Measurements from ENCODE around the gene MAP3K21.

DNA sequence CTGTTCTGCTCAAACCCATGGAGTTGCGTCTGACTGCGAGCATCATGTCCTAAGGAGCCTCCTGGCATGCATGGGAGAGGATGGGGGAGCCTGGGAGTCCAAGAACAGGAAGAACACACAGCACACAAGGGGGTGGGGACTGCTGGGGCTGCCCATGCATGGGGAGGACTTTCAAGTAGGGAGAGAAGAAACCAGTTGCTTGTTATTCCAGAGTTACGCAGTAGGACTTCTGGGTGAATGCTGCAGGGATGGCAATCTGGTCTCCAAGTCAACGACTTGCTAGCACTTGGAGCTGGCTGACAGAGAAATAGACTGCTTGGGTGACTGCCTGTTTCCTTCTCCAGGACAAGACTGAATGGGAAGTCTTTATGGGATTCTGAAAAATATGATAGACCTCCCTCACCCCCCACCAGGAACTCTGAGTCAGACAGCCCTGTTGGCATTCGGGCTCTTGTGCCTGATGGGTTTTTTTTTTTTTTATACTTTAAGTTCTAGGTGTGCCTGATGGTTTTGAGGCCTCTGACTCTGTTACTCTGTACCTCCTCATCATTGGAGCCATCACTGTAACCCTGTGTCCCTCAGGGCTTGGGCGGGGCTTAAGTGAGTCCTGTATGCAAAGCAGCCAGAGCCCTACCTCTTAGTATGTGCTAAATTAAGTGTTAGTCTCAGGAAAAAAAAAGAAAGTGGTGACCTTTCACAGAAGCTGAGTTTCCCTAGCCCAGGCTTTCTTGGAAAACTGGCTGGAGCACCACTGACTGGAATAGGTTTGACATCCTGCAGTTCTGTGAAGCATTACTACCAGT is 30.3 kb downstream of the MAP3K21 start:
- no peak for TF ChIP-seq EZH2 (IDR thresholded peaks at IDR 0.05; ENCODE audit: low read length)
- TF ChIP-seq, protein P1, sequence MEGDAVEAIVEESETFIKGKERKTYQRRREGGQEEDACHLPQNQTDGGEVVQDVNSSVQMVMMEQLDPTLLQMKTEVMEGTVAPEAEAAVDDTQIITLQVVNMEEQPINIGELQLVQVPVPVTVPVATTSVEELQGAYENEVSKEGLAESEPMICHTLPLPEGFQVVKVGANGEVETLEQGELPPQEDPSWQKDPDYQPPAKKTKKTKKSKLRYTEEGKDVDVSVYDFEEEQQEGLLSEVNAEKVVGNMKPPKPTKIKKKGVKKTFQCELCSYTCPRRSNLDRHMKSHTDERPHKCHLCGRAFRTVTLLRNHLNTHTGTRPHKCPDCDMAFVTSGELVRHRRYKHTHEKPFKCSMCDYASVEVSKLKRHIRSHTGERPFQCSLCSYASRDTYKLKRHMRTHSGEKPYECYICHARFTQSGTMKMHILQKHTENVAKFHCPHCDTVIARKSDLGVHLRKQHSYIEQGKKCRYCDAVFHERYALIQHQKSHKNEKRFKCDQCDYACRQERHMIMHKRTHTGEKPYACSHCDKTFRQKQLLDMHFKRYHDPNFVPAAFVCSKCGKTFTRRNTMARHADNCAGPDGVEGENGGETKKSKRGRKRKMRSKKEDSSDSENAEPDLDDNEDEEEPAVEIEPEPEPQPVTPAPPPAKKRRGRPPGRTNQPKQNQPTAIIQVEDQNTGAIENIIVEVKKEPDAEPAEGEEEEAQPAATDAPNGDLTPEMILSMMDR (optimal IDR thresholded peaks at IDR 0.05 in 1 of 3, IDR thresholded peaks at IDR 0.05 in 1 of 3, conservative IDR thresholded peaks at IDR 0.05 in 1 of 3; ENCODE audit: extremely low read depth in 1 of 3, insufficient read depth in 2 of 3, low read length in 3 of 3) = no peak

Data from keratinocyte (primary cell).